GM18519 (cell line): ENCODE data around the gene PCBP1.
"Not testable (repeated sequence)": the region's sequence is repeated elsewhere in the genome, so short reads cannot be mapped to it uniquely, and the experiment has no call there.

Source experiments
- ATAC-seq: cut with Tn5 transposase; IDR thresholded peaks from one replicate; pipeline ENCODE4 v1.9.1; 2021; ENCODE audit warnings: mild to moderate bottlenecking, moderate library complexity; ENCODE audit not compliant: unreplicated experiment, low FRiP score

Gene PCBP1

GRCh38 chr2:70086838-70087701 lies at the start of gene PCBP1:
TSS of gene PCBP1 (plus strand) at chr2:70087477. CDS start at chr2:70087744, 267 bp downstream.
- no peak for ATAC-seq

DNA sequence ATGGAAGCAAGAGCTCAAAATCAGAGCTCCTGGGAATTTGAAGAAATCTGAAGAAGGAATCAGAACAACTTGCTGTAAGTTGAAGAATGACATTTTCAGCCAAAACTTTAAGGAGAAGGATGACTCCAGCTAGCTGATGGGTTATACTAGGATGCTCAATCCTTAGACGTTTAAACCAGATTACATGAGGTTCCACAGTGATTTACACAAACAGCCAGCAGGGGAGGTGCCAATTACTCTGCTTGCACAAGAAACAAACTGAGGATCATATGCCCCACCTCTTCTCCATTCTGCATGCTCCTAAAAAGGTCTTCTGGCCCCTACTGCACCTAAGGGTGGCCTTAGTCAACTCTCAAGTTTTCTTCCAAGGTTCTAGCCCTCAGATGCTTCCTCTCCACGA lies 47.9 kb upstream of the PCBP1 start:
- no peak for ATAC-seq

DNA sequence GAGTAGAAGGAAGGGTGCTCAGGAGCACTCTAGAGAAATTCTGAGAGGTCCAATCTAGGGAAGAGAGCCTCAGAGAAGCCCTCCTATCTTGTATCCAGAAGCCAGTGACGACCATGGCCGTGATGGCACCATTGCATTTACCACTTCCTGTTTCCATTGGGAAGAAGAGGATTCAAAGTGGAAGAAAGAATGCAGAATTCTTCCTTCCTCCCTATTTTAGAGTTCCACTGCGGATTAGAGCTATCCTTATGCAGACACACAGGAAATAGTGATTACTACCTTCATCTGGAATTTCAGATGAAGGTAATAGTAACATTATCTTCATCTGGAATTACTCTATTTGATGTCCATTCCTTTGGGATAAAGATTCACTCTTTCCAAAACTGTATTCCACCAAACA lies 45.6 kb upstream of the PCBP1 start:
- ATAC-seq = no peak

GRCh38 chr2:70042246-70042645 lies 45.0 kb upstream of the PCBP1 start:
- ATAC-seq = no peak

DNA sequence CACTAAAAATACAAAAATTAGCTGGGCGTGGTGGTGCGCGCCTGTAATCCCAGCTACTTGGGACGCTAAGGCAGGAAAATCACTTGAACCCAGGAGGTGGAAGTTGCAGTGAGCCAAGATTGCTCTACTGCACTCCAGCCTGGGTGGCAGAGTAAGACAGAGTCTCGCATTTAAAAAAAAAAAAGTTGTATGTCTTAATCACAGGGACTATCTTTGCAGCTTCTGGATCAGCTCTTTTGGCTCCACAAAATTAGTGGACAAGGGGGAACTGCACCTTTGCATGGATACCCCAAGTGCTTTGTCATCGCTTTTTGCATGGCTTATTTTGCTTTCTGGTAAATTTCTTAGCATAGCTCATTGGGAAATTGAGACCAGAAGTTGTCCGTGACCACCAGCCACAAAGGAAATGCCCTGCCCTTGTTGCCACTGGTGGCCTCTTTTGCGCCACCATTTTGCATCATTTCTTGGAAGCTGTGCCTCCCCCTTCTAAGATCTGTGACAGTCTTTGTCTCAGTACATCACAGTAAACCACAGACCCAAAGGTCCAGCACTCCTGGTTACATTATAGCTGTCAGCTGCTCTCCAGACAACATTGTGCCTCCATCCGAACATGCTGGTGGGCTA lies 43.9 kb upstream of the PCBP1 start:
- no peak for ATAC-seq

DNA sequence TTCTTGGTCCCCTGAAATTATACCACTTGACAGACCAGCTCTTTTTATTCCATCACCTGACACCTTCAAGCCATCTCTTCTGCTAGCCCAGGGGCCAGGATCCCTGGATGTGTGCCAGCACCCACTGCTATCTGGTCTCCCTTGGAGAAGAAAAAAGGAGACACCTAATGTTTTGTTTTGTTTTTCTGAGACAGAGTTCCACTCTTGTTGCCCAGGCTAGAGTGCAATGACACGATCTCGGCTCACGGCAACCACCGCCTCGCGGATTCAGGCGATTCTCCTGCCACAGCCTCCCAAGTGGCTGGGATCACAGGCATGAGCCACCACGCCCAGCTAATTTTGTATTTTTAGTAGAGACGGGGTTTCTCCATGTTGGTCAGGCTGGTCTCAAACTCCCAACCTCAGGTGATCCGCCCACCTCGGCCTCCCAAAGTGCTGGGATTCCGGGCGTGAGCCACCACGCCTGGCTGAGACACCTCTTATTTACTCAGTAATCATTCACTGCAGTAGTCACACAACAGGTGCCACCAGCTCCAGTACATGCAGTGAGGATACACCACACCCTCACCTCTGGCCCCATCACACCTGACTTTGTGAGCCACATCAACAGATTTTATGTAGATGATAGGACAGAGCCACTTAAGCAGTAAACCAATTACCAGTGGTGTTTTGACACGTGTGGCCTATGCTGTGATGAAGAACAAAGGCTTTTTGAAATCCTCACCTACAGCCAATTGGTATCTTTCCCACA lies 42.8 kb upstream of the PCBP1 start:
- no peak for ATAC-seq

- no peak for ATAC-seq
These were observed 41.9 kb upstream of the PCBP1 start for GRCh38 chr2:70045405-70045804.

GRCh38 chr2:70045932-70046331 lies 41.3 kb upstream of the PCBP1 start:
- ATAC-seq = no peak

- ATAC-seq = no peak
These were observed 40.7 kb upstream of the PCBP1 start for GRCh38 chr2:70046534-70046933.

DNA sequence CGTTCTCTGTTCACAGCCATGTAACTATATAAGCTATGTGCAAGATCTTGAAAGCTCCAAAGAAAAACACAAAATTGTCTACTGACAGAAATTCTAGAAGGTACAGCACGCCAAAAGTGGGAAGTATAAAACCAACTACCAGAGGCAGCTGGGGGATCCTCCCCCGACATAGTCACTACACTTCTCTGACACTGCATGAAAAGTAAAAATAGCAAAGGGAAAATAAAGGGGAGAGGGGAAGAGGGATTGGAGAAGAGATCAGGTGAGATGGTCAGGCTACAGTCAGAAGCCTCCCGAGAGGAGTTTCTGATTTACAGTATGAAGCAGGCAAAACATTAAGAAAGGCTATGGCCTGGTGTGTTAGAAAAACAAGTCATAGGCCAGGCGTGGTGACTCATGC lies 39.8 kb upstream of the PCBP1 start:
- ATAC-seq = no peak

DNA sequence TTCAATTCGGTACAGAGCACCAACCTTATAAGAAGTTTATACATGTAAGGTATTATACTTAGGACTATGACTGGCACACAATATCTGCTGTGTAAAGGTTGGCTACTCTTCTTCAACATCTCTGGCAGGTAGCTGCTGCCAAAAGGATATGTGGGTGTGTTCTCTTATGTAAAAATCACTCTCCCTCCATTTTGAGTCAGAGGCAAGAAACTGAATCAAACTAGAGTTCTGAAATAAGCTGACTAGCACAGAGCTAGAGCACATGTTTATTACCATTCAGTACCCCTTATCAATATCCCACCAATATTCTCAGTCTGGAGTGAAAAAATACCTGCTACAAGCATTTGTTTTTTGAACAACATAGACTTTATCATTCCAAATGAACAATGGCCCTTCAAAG lies 38.0 kb upstream of the PCBP1 start:
- no peak for ATAC-seq

DNA sequence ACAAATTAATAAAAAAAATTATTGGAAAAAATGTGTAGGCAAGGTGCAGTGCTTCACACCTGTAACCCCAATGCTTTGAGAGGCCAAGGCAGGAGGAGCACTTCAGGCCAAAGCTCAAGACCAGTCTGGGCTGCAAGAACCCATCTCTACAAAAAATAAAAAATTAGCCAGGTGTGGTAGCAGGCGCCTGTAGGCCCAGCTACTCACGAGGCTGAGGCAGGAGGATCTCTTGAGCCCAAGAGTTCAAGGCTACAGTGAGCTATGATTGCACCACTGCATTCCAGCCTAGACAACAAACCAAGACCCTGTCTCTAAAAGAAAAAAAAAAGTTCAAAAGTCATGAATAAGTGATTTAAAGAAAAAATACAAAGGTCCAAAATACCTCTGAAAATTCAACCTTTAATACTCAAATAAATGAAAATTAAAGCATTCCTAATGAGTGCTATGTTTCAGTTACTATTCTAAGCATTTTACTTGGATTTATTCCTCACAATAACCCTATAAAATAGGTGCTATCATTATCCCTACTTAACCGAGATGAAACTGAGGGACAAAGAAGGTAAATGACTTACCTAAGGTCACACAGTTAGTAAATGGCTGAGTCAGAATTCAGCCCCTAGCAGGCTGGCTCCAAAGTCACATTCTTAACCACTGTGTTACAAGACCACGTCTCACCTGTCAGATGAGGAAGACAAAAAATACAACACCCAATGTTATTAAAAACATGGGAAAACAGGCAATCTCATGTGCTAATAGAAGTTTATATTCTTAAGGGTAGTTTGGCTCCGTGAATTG lies 36.4 kb upstream of the PCBP1 start:
- ATAC-seq = no peak

- not testable (repeated sequence) for ATAC-seq
These were observed 32.0 kb upstream of the PCBP1 start for GRCh38 chr2:70055259-70055658.

GRCh38 chr2:70061317-70061716 lies 26.0 kb upstream of the PCBP1 start:
- no peak for ATAC-seq

DNA sequence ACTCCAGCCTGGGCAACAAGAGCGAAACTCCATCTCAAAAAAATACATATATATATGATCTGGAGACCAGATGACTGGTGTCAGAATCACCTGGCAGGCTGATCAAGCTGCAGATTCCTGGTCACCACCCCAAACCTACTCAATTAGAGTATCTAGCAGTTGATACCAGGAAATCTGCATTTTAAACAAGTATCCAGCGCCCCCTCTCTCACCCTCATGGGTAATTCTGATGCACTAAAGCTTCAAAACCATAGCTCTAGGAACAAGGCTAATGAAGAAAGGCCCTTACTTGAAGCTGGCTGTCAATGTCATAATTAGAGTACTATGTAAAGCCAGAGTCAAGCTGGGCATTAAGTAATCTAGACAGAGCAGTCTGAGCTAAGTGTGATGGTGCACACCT lies 25.0 kb upstream of the PCBP1 start:
- ATAC-seq = no peak

DNA sequence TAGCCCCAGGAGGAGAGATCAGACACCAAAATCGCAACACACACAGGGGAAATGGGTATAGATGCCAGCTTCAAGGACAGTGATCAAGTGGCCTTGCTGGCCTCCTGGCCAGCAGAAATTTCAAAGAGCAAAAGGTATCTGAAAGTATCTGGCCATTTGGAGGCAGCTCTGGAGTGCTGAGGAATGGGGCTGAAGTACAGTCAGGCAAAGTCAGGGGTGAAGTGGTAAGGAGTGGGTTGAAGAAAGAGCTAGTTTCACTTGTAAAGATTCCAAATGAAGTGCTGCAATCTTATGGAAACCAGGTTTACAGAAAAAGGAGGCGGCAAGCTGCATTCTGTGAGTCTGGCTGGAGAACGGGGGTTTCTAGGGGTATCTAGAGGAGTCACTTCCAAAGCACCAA lies 19.2 kb upstream of the PCBP1 start:
- ATAC-seq = no peak

GRCh38 chr2:70069049-70069448 lies 18.2 kb upstream of the PCBP1 start:
- ATAC-seq = peak; percentile 48

GRCh38 chr2:70070542-70071268 lies 16.6 kb upstream of the PCBP1 start:
- peak; percentile 63 for ATAC-seq

DNA sequence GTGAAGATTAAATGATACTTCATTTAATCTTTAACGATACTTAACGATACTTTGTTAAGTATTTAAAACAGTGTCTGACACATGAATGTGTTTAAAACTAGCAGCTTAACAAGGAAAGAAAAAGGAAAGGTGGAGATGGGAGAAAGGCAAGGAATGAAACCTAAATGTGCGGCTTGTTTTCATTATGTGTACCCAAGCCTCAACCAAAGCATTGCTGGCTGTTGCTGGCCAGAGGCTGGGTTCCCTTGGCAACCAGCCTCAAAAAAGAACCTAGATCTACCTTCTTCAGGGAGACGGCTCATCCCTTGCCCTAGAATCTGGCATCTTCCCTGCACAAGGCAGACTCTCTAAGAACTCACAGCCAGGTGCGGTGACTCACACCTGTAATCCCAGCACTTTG lies 13.8 kb upstream of the PCBP1 start:
- no peak for ATAC-seq

DNA sequence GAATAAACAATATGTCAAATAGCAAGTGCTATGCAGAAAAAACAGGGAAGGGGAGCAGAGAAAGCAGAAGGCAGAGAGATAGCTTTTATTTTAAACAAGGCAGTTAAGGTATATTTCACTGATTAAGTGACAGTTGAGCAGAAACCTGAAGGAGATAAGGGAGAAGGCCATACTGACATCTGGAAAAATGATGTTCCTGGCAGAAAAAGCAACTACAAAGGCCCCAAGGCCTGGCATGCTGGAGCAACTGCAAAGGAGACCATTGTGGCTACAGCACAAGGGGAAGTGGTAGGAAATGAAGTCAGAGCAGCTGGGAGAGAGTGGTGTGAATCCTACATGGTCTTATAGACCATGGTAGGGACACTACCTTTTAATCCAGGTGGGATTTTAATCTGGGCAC lies 8.9 kb upstream of the PCBP1 start:
- ATAC-seq = no peak
